H1 (cell line): Measurements from ENCODE around the gene NCL. TPM values are rescaled to one million over a fixed set of nuclear protein-coding genes. Genes with fewer than 3 reads are reported as not detected.

Experiments used
- CTCF ChIA-PET: fragments of 300-600 bp; sonication (Branson Sonifier 250); formaldehyde crosslinking; loops from one replicate; lab custom pipeline; 2021; ENCODE audit not compliant: partially characterized antibody; lab: Charles Lee
- POLR2A ChIA-PET: fragments of 300-600 bp; sonication (Branson Sonifier 250); formaldehyde crosslinking; loops from one replicate; lab custom pipeline; 2021; ENCODE audit warnings: inconsistent platforms; ENCODE audit not compliant: partially characterized antibody; lab: Charles Lee
- DNase-seq, 2 experiments: peaks; one replicate each; pipeline versions ENCODE4 v3.0.0 to v3.0.0-alpha.2; 2010 to 2022; ENCODE audit warnings: low spot score in 2 of 2, low read depth in 1 of 2, mixed read lengths in 1 of 2
- FAIRE-seq: peaks from 2 replicates; lab custom pipeline; 2011; peaks lifted over from hg19 to GRCh38; lab: Jason Lieb, UNC
- H2AFZ ChIP-seq: 2 replicates; pipeline ENCODE4 v1.8.1; 2012; ENCODE audit warnings: low read length, inconsistent platforms
- H2AK5ac ChIP-seq: 2 replicates; pipeline ENCODE4 v1.6.1; 2013; ENCODE audit warnings: low read depth, low read length
- H2BK120ac ChIP-seq: replicated peaks from 2 replicates; pipeline ENCODE3; 2013; ENCODE audit warnings: low read depth, low read length, inconsistent platforms
- H2BK12ac ChIP-seq: 2 replicates; pipeline ENCODE4 v1.6.1; 2013; ENCODE audit warnings: low read depth, low read length
- H2BK15ac ChIP-seq: 2 replicates; pipeline ENCODE4 v1.6.1; 2013; ENCODE audit warnings: low read length
- H2BK20ac ChIP-seq: 2 replicates; pipeline ENCODE4 v1.6.1; 2013; ENCODE audit warnings: low read length
- H2BK5ac ChIP-seq: 2 replicates; pipeline ENCODE4 v1.6.1; 2013; ENCODE audit warnings: low read depth, low read length
- H3K14ac ChIP-seq: 2 replicates; pipeline ENCODE4 v1.6.1; 2013; ENCODE audit warnings: inconsistent platforms; ENCODE audit not compliant: insufficient read length
- H3K18ac ChIP-seq: 2 replicates; pipeline ENCODE4 v1.6.1; 2013; ENCODE audit warnings: low read length; ENCODE audit errors: extremely low read depth
- H3K23ac ChIP-seq: 2 replicates; pipeline ENCODE4 v1.6.1; 2013; ENCODE audit warnings: inconsistent platforms; ENCODE audit not compliant: insufficient read length
- H3K23me2 ChIP-seq: 2 replicates; pipeline ENCODE4 v1.6.1; 2013; ENCODE audit warnings: low read depth, low read length
- H3K27ac ChIP-seq: 2 replicates; pipeline ENCODE4 v1.6.1; 2011; ENCODE audit warnings: low read depth, low read length, inconsistent platforms
- H3K27me3 ChIP-seq, 4 experiments: replicated peaks in 1 of 4; 1 replicate in 1 of 4; 2 replicates in 3 of 4; pipeline versions ENCODE4 v1.6.1 to v1.8.1; 2011 to 2013; ENCODE audit warnings: low read length in 3 of 4, mild to moderate bottlenecking in 3 of 4, inconsistent platforms in 2 of 4, mixed read lengths in 2 of 4, moderate library complexity in 1 of 4; ENCODE audit not compliant: control insufficient read depth in 3 of 4, insufficient read depth in 3 of 4; ENCODE audit errors: extremely low read depth in 1 of 4
- H3K36me3 ChIP-seq, 4 experiments: 2 replicates each; pipeline versions ENCODE4 v1.6.1 to v1.8.1; 2011 to 2013; ENCODE audit warnings: mild to moderate bottlenecking in 4 of 4, low read length in 3 of 4, moderate library complexity in 2 of 4, control low read depth in 1 of 4, inconsistent platforms in 1 of 4; ENCODE audit not compliant: insufficient read depth in 4 of 4, control insufficient read depth in 2 of 4
- H3K4ac ChIP-seq: replicated peaks from 2 replicates; pipeline ENCODE3; 2013; ENCODE audit warnings: low read length, low read depth, mixed read lengths, inconsistent platforms; ENCODE audit not compliant: insufficient read length
- H3K4me1 ChIP-seq, 4 experiments: replicated peaks in 1 of 4; 1 replicate in 1 of 4; 2 replicates in 3 of 4; pipeline versions ENCODE4 v1.6.1 to v1.8.1; 2011 to 2013; ENCODE audit warnings: low read length in 3 of 4, inconsistent platforms in 2 of 4, mixed read lengths in 1 of 4; ENCODE audit not compliant: insufficient read depth in 4 of 4, control insufficient read depth in 3 of 4
- H3K4me2 ChIP-seq, 2 experiments: 2 replicates each; pipeline versions ENCODE4 v1.6.1 to v1.8.1; 2011 to 2013; ENCODE audit warnings: low read depth in 2 of 2, low read length in 2 of 2, control low read depth in 1 of 2, inconsistent platforms in 1 of 2, mild to moderate bottlenecking in 1 of 2; ENCODE audit not compliant: insufficient read depth in 1 of 2
- H3K4me3 ChIP-seq, 4 experiments: fragments of 200-600, 300-600 bp in 1 of 4; sonication (generic), shearing (Covaris generic), sonication (Bioruptor Twin) in 1 of 4; 2 replicates each; pipeline versions ENCODE4 v1.5.1 to v1.8.1; 2011 to 2016; ENCODE audit warnings: low read length in 4 of 4, low read depth in 3 of 4, control low read depth in 2 of 4, inconsistent platforms in 2 of 4, mild to moderate bottlenecking in 2 of 4, mixed read lengths in 1 of 4, moderate library complexity in 1 of 4; ENCODE audit not compliant: insufficient read depth in 2 of 4; ENCODE audit errors: extremely low read depth in 1 of 4
- H3K56ac ChIP-seq: replicated peaks from 2 replicates; pipeline ENCODE3; 2013; ENCODE audit warnings: low read depth, mild to moderate bottlenecking, mixed read lengths, low read length, inconsistent platforms; ENCODE audit not compliant: insufficient read length
- H3K79me1 ChIP-seq: 2 replicates; pipeline ENCODE4 v1.6.1; 2013; ENCODE audit warnings: low read depth, low read length, control low read depth
- H3K79me2 ChIP-seq, 2 experiments: 2 replicates each; pipeline versions ENCODE4 v1.6.1 to v1.8.1; 2012 to 2013; ENCODE audit warnings: low read length in 2 of 2, mild to moderate bottlenecking in 2 of 2, inconsistent platforms in 1 of 2; ENCODE audit not compliant: insufficient read depth in 2 of 2, control insufficient read depth in 1 of 2
- H3K9ac ChIP-seq, 4 experiments: replicated peaks in 1 of 4; 1 replicate in 1 of 4; 2 replicates in 3 of 4; pipeline versions ENCODE4 v1.6.1 to v1.8.1; 2011 to 2013; ENCODE audit warnings: low read depth in 3 of 4, low read length in 3 of 4, control low read depth in 2 of 4, mild to moderate bottlenecking in 2 of 4, moderate library complexity in 2 of 4, inconsistent platforms in 1 of 4; ENCODE audit errors: extremely low read depth in 1 of 4
- H3K9me3 ChIP-seq, 2 experiments: 2 replicates each; pipeline versions ENCODE4 v1.6.1 to v1.8.1; 2012 to 2013; ENCODE audit warnings: mild to moderate bottlenecking in 2 of 2, moderate library complexity in 2 of 2, control low read depth in 1 of 2, inconsistent platforms in 1 of 2, low read depth in 1 of 2, low read length in 1 of 2, mixed read lengths in 1 of 2; ENCODE audit not compliant: insufficient read depth in 2 of 2
- H4K20me1 ChIP-seq, 2 experiments: replicated peaks in 1 of 2; 2 replicates each; pipeline versions ENCODE3 to v1.8.1; 2011 to 2013; ENCODE audit warnings: inconsistent platforms in 2 of 2, low read length in 2 of 2, mild to moderate bottlenecking in 1 of 2; ENCODE audit not compliant: insufficient read depth in 2 of 2, control insufficient read depth in 1 of 2
- H4K5ac ChIP-seq: 2 replicates; pipeline ENCODE4 v1.6.1; 2013; ENCODE audit warnings: low read length, low read depth, mixed read lengths, inconsistent platforms; ENCODE audit not compliant: insufficient read length
- H4K8ac ChIP-seq: 2 replicates; pipeline ENCODE4 v1.8.0; 2013; ENCODE audit warnings: mild to moderate bottlenecking, moderate library complexity, low read length, inconsistent platforms; ENCODE audit not compliant: insufficient read depth; ENCODE audit errors: extremely low read depth
- H4K91ac ChIP-seq: replicated peaks from 2 replicates; pipeline ENCODE3; 2013; ENCODE audit warnings: low read length, mixed read lengths, inconsistent platforms; ENCODE audit not compliant: insufficient read length
- CTCF ChIP-seq, 3 experiments: IDR thresholded peaks; 1 replicate in 2 of 3; 2 replicates in 1 of 3; pipeline versions ENCODE4 v1.5.1 to v1.6.1; 2011; ENCODE audit warnings: low read length in 3 of 3, mild to moderate bottlenecking in 3 of 3, inconsistent platforms in 2 of 3, low read depth in 1 of 3, moderate library complexity in 1 of 3; ENCODE audit not compliant: insufficient read depth in 1 of 3; ENCODE audit errors: control extremely low read depth in 1 of 3
- EGR1 ChIP-seq: IDR thresholded peaks from 2 replicates; pipeline ENCODE4 v1.6.1; 2011; ENCODE audit warnings: low read depth, low read length, borderline replicate concordance
- GTF2F1 ChIP-seq: IDR thresholded peaks from 2 replicates; pipeline ENCODE4 v1.6.1; 2012; ENCODE audit warnings: low read depth, low read length, improper control_type of control experiment, borderline replicate concordance
- MAX ChIP-seq: IDR thresholded peaks from 2 replicates; pipeline ENCODE4 v1.6.1; 2012; ENCODE audit warnings: inconsistent platforms
- NANOG ChIP-seq: IDR thresholded peaks from 2 replicates; pipeline ENCODE4 v1.6.1; 2011; ENCODE audit warnings: low read length, low read depth, mild to moderate bottlenecking, inconsistent platforms; ENCODE audit not compliant: insufficient read depth, poor library complexity, severe bottlenecking
- RAD21 ChIP-seq, 2 experiments: IDR thresholded peaks in 1 of 2; conservative IDR thresholded peaks in 1 of 2; 2 replicates each; pipeline ENCODE4 v1.6.1; 2011; ENCODE audit warnings: low read depth in 2 of 2, low read length in 2 of 2, improper control_type of control experiment in 1 of 2, inconsistent platforms in 1 of 2, mild to moderate bottlenecking in 1 of 2, moderate library complexity in 1 of 2
- SP1 ChIP-seq: IDR thresholded peaks from 2 replicates; pipeline ENCODE4 v1.6.1; 2011; ENCODE audit warnings: low read depth, low read length
- WGBS, 2 experiments: shearing (Covaris generic) in 1 of 2; methylation state at CpG; one replicate each; pipeline versions ENCODE4 v1.1.6 to v1.1.7; 2013 to 2015; ENCODE audit warnings: low lambda C conversion rate in 2 of 2, mixed read lengths in 2 of 2, inconsistent platforms in 1 of 2, low coverage in 1 of 2, missing lambda C conversion rate in 1 of 2; ENCODE audit not compliant: insufficient replicate concordance in 2 of 2, insufficient coverage in 1 of 2, insufficient read length in 1 of 2; ENCODE audit errors: extremely low coverage in 1 of 2, missing lambda C conversion rate in 1 of 2; 5-methylcytosine and 5-hydroxymethylcytosine counted together
- polyA plus RNA-seq, 7 experiments: library from polyadenylated mRNA; depleted of rRNA in 3 of 7; stranded (reverse) in 5 of 7; unstranded in 2 of 7; fragments of >200 nt in 5 of 7; fragments of 200-250 nt in 2 of 7; gene quantifications; 1 replicate in 5 of 7; 2 replicates in 1 of 7; 4 replicates in 1 of 7; pipeline versions ENCODE4 v1.2.1 to v1.2.3, GENCODE V29; 2011 to 2013; ENCODE audit warnings: missing spikeins in 2 of 7, mixed read lengths in 2 of 7
- total RNA-seq: library from RNA; stranded (reverse); fragmentation: NEBNext Ultra II Directional; extraction: Animal tissue kit (Norgen Biotek cat#: 25700); gene quantifications from 2 replicates; pipeline ENCODE4 v1.2.1, GENCODE V29; 2021

The NCL gene
- total and polyA plus RNA-seq, 2 of the 8 experiments (the other 6 are each of a cell fraction or from before 2014, with no cell fraction given): 61.2 to 1,478 TPM

GRCh38 chr2:231411831-231412617, 52.3 kb downstream of the NCL start:
- Histone ChIP-seq H3K23me2 (no peaks in the 10 kb centered on the region; the same call in 1 of the 2 replicates), H4K20me1 (no peaks in the 10 kb centered on the region), H2BK5ac (peak overlapping the region; percentile 77; the same call in 1 of the 2 replicates), H2BK15ac (no peak overlapping the region), H2AFZ (0 out of 2 replicates have a peak overlapping the region, but pooled peaks have one; percentile 54), H4K8ac (peak overlapping the region; percentile 94), H2AK5ac (no peak overlapping the region), H3K4me3 (peak overlapping the region; percentile 33 to 62 (median 42)), H2BK20ac (no peak overlapping the region), H3K9ac (peak overlapping the region in 3 of 4 experiments; percentile 52 to 66 (median 58); a peak in 5 of 7 replicates), H4K91ac (peak overlapping the region; percentile 47), H3K79me1 (no peaks in the 10 kb centered on the region), H3K14ac (no peak overlapping the region), H3K27ac (peak overlapping the region; percentile 41; the same call in 1 of the 2 replicates), H3K4ac (peak overlapping the region; percentile 92), H3K18ac (peak overlapping the region; percentile 89), H2BK12ac (0 out of 2 replicates have a peak overlapping the region, but pooled peaks have one; percentile 99), H3K27me3 (no peaks in the 10 kb centered on the region), H3K23ac (no peak overlapping the region), H3K56ac (peak overlapping the region; percentile 80), H4K5ac (no peak overlapping the region), H2BK120ac (peak overlapping the region; percentile 81), H3K9me3 (no peaks in the 10 kb centered on the region; a peak in 1 of 4 replicates), H3K36me3 (no peaks in the 10 kb centered on the region), H3K4me1 (peaks cover 14 to 29% (median 20%) of the 10 kb centered on the region in 4 experiments), H3K4me2 (peak overlapping the region; percentile 55 to 72), H3K79me2 (no peaks in the 10 kb centered on the region)
- peak; percentile 69 to 98 for DNase-seq
- WGBS, 2 experiments: 4% methylated on average over 38 of the region's 67 CpGs; no CpG with 5 or more reads in 1 of the 2 experiments
- ChIA-PET CTCF (interaction anchor here (0.6 to 32.5 kb wide), 46 partner anchors 6 to 548 kb away, joined by 3 to 617 read pairs (median 4); partner anchors contain the start of genes B3GNT7 and ITM2C), POLR2A (interaction anchor here (0.7 to 20.1 kb wide), 21 partner anchors 10 to 355 kb away, joined by 3 to 235 read pairs (median 4); partner anchors contain the start of genes NCL and PSMD1)
- peak; percentile 48 for FAIRE-seq
- peak; percentile 93 to 94 for TF ChIP-seq RAD21 (IDR thresholded peaks at IDR 0.05 in 1 of 2, conservative IDR thresholded peaks at IDR 0.05 in 1 of 2; ENCODE audit: low read depth in 2 of 2, low read length in 2 of 2)
- TF ChIP-seq GTF2F1: peak; percentile 26; the same call in 1 of the 2 replicates
- TF ChIP-seq MAX: peak; percentile 52
- TF ChIP-seq NANOG: no peak
- TF ChIP-seq CTCF (IDR thresholded peaks at IDR 0.05; ENCODE audit: control extremely low read depth in 1 of 3, insufficient read depth in 1 of 3, low read depth in 1 of 3, low read length in 3 of 3): peak; percentile 90 to 97 (median 96)
- TF ChIP-seq SP1: 0 out of 2 replicates have a peak, but pooled peaks have one; percentile 33
- peak; percentile 43; the same call in 1 of the 2 replicates for TF ChIP-seq EGR1
